K562 (cell line): ENCODE measurements around the gene OSCP1. TPM values are rescaled to one million over a fixed set of nuclear protein-coding genes. Genes with fewer than 3 reads are reported as not detected.

Source experiments
- HNRNPL ChIP-seq: fragments of 200-400 bp; formaldehyde crosslinking; IDR thresholded peaks from 2 replicates; pipeline ENCODE4 v1.6.1; 2017; ENCODE audit warnings: low read depth, mild to moderate bottlenecking, low read length
- KHSRP ChIP-seq: fragments of 450-650 bp; IDR thresholded peaks from 2 replicates; pipeline ENCODE4 v1.6.1; 2017
- MEF2D ChIP-seq: conservative IDR thresholded peaks from 2 replicates; pipeline ENCODE4 v1.6.1; 2016; ENCODE audit warnings: low read depth, missing genetic modification characterization, missing compliant biosample characterization
- TCF3 ChIP-seq: sonication (generic); formaldehyde crosslinking; IDR thresholded peaks from 2 replicates; pipeline ENCODE4 v1.4.0; 2020; ENCODE audit warnings: mild to moderate bottlenecking, missing genetic modification reagents
- THRAP3 ChIP-seq: fragments of 450-650 bp; IDR thresholded peaks from 2 replicates; pipeline ENCODE4 v1.6.1; 2016; ENCODE audit warnings: mild to moderate bottlenecking, inconsistent platforms, borderline replicate concordance
- TOE1 ChIP-seq, 2 experiments: fragments of 450-650 bp in 1 of 2; sonication (generic) in 1 of 2; formaldehyde crosslinking in 1 of 2; IDR thresholded peaks; 2 replicates each; pipeline versions ENCODE4 v1.7.1 to v1.8.0; 2016 to 2022; ENCODE audit warnings: borderline replicate concordance in 2 of 2, mild to moderate bottlenecking in 2 of 2, antibody characterized with exemption in 1 of 2, inconsistent platforms in 1 of 2, low read depth in 1 of 2, missing genetic modification reagents in 1 of 2, moderate library complexity in 1 of 2
- ZKSCAN3 ChIP-seq: fragments of 250-450 bp; sonication (Bioruptor Pico); IDR thresholded peaks from 2 replicates; pipeline ENCODE4 v1.4.0; 2020
- ZNF23 ChIP-seq: fragments of 250-450 bp; sonication (Bioruptor Pico); IDR thresholded peaks from 2 replicates; pipeline ENCODE4 v1.4.0; 2020; ENCODE audit warnings: mild to moderate bottlenecking
- ZNF24 ChIP-seq: fragments of 450-650 bp; IDR thresholded peaks from 2 replicates; pipeline ENCODE4 v1.6.1; 2016
- polyA plus RNA-seq, 8 experiments: library from polyadenylated mRNA; depleted of rRNA in 4 of 8; stranded (reverse) in 5 of 8; unstranded in 3 of 8; fragments of >200 nt; fragmentation: Nextera tagmentation in 2 of 8; fragmentation: Illumina TruSeq in 1 of 8; extraction: Ambion mirVana in 2 of 8; extraction: Trizol in 1 of 8; gene quantifications; 2 replicates each; pipeline versions ENCODE4 v1.2.1 to v1.2.3, GENCODE V29; 2011 to 2014; ENCODE audit warnings: inconsistent platforms in 1 of 8, missing spikeins in 1 of 8
- total RNA-seq, 7 experiments: library from RNA; depleted of rRNA in 6 of 7; stranded (reverse); fragments of >200 nt in 6 of 7; fragmentation: Illumina TruSeq in 2 of 7; extraction: Trizol in 2 of 7; gene quantifications; 2 replicates each; pipeline versions ENCODE4 v1.2.1 to v1.2.3, GENCODE V29; 2011 to 2021; ENCODE audit warnings: low replicate concordance in 1 of 7
- TF ChIP-seq, protein P1 (sequence below): sonication (generic); formaldehyde crosslinking; IDR thresholded peaks from 2 replicates; pipeline ENCODE4 v1.8.1; 2023; ENCODE audit warnings: missing genetic modification reagents, mild to moderate bottlenecking, borderline replicate concordance
- TF ChIP-seq, protein P2 (sequence below), 2 experiments: IDR thresholded peaks; 2 replicates each; pipeline ENCODE4 v1.6.1; 2011; ENCODE audit warnings: borderline replicate concordance in 1 of 2, control low read depth in 1 of 2, low read depth in 1 of 2, low read length in 1 of 2, mild to moderate bottlenecking in 1 of 2, mixed read lengths in 1 of 2, moderate library complexity in 1 of 2; ENCODE audit not compliant: insufficient read depth in 1 of 2, insufficient read length in 1 of 2, poor library complexity in 1 of 2, severe bottlenecking in 1 of 2; ENCODE audit errors: extremely low read depth in 1 of 2
- TF ChIP-seq, protein P3 (sequence below), 2 experiments: fragments of 450-650 bp in 1 of 2; IDR thresholded peaks; 2 replicates each; pipeline ENCODE4 v1.6.1; 2011 to 2017; ENCODE audit warnings: low read depth in 2 of 2, antibody characterized with exemption in 1 of 2, borderline replicate concordance in 1 of 2, low read length in 1 of 2, mild to moderate bottlenecking in 1 of 2, mixed read lengths in 1 of 2; ENCODE audit not compliant: control insufficient read depth in 1 of 2
- TF ChIP-seq, protein P4 (sequence below): fragments of 250-450 bp; sonication (Bioruptor Pico); IDR thresholded peaks from 2 replicates; pipeline ENCODE4 v1.5.0; 2021; ENCODE audit warnings: mild to moderate bottlenecking, borderline replicate concordance

Gene OSCP1
- total and polyA plus RNA-seq, 9 of the 15 experiments (the other 6 are each of a cell fraction or from before 2014, with no cell fraction given): 0.15 to 0.40 (median 0.33) TPM; not detected in 5

DNA sequence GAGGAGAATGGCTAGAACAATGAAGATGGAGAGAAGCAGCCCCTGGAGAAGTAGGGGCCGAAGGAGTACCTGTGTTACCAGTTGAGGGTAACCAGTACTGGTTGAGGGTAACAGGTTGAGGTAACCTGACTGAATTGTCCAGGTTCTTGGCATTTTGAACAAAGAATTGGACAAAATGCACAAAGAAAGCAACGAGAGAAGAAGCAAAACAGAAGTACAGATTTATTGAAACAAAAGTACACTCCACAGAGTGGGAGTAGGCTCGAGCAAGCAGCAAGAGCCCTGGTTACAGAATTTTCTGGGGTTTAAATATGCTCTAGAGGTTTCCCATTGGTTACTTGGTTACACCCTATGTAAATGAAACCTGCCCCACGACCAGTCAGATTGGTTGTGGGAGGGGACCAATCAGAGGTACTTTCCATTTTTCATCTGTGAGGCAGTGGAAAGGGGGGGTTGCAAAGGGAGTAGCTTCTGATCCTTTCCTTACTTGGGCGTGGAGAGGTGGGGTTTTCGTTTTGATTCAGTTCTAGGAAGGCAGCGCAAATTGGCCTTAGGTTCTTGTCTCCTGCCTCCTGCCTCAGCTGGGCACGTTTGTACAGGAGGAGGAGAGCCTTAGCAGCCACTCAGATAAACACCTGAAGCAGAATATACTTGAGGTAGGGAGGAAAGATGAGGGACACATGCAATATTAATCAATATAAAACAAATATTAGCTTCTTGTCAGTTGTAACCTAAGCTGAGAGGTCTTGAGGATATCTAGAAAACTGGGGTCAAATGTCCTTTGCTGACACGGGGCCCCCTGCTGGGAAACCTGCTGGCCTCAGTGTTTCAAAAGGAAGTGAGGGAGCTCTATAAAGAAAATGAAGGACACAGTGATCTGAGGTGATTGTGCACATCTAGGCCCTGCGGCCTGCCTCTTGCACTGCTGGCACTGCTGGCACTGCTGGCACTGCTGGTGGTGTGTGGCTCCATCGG lies 38.3 kb downstream of the OSCP1 start (continued):
- TF ChIP-seq, protein P1, sequence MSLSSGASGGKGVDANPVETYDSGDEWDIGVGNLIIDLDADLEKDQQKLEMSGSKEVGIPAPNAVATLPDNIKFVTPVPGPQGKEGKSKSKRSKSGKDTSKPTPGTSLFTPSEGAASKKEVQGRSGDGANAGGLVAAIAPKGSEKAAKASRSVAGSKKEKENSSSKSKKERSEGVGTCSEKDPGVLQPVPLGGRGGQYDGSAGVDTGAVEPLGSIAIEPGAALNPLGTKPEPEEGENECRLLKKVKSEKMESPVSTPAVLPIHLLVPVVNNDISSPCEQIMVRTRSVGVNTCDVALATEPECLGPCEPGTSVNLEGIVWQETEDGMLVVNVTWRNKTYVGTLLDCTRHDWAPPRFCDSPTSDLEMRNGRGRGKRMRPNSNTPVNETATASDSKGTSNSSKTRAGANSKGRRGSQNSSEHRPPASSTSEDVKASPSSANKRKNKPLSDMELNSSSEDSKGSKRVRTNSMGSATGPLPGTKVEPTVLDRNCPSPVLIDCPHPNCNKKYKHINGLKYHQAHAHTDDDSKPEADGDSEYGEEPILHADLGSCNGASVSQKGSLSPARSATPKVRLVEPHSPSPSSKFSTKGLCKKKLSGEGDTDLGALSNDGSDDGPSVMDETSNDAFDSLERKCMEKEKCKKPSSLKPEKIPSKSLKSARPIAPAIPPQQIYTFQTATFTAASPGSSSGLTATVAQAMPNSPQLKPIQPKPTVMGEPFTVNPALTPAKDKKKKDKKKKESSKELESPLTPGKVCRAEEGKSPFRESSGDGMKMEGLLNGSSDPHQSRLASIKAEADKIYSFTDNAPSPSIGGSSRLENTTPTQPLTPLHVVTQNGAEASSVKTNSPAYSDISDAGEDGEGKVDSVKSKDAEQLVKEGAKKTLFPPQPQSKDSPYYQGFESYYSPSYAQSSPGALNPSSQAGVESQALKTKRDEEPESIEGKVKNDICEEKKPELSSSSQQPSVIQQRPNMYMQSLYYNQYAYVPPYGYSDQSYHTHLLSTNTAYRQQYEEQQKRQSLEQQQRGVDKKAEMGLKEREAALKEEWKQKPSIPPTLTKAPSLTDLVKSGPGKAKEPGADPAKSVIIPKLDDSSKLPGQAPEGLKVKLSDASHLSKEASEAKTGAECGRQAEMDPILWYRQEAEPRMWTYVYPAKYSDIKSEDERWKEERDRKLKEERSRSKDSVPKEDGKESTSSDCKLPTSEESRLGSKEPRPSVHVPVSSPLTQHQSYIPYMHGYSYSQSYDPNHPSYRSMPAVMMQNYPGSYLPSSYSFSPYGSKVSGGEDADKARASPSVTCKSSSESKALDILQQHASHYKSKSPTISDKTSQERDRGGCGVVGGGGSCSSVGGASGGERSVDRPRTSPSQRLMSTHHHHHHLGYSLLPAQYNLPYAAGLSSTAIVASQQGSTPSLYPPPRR: no peak
- no peak for TF ChIP-seq MEF2D (tag)
- TF ChIP-seq, protein P2, sequence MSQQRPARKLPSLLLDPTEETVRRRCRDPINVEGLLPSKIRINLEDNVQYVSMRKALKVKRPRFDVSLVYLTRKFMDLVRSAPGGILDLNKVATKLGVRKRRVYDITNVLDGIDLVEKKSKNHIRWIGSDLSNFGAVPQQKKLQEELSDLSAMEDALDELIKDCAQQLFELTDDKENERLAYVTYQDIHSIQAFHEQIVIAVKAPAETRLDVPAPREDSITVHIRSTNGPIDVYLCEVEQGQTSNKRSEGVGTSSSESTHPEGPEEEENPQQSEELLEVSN (IDR thresholded peaks at IDR 0.05; ENCODE audit: borderline replicate concordance in 1 of 2, extremely low read depth in 1 of 2, insufficient read depth in 1 of 2, insufficient read length in 1 of 2, low read depth in 1 of 2, low read length in 1 of 2, poor library complexity in 1 of 2, severe bottlenecking in 1 of 2): no peak
- TF ChIP-seq TOE1 (IDR thresholded peaks at IDR 0.05; ENCODE audit: borderline replicate concordance): no peak
- no peak for TF ChIP-seq TOE1 (CRISPR knock-in tag; IDR thresholded peaks at IDR 0.05; ENCODE audit: borderline replicate concordance, low read depth)
- TF ChIP-seq ZKSCAN3 (CRISPR knock-in tag): no peak
- TF ChIP-seq TCF3: no peak
- TF ChIP-seq, protein P3, sequence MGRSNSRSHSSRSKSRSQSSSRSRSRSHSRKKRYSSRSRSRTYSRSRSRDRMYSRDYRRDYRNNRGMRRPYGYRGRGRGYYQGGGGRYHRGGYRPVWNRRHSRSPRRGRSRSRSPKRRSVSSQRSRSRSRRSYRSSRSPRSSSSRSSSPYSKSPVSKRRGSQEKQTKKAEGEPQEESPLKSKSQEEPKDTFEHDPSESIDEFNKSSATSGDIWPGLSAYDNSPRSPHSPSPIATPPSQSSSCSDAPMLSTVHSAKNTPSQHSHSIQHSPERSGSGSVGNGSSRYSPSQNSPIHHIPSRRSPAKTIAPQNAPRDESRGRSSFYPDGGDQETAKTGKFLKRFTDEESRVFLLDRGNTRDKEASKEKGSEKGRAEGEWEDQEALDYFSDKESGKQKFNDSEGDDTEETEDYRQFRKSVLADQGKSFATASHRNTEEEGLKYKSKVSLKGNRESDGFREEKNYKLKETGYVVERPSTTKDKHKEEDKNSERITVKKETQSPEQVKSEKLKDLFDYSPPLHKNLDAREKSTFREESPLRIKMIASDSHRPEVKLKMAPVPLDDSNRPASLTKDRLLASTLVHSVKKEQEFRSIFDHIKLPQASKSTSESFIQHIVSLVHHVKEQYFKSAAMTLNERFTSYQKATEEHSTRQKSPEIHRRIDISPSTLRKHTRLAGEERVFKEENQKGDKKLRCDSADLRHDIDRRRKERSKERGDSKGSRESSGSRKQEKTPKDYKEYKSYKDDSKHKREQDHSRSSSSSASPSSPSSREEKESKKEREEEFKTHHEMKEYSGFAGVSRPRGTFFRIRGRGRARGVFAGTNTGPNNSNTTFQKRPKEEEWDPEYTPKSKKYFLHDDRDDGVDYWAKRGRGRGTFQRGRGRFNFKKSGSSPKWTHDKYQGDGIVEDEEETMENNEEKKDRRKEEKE (IDR thresholded peaks at IDR 0.05; ENCODE audit: borderline replicate concordance in 1 of 2, control insufficient read depth in 1 of 2, low read depth in 2 of 2, low read length in 1 of 2): no peak
- no peak for TF ChIP-seq KHSRP
- no peak for TF ChIP-seq HNRNPL
- TF ChIP-seq, protein P4, sequence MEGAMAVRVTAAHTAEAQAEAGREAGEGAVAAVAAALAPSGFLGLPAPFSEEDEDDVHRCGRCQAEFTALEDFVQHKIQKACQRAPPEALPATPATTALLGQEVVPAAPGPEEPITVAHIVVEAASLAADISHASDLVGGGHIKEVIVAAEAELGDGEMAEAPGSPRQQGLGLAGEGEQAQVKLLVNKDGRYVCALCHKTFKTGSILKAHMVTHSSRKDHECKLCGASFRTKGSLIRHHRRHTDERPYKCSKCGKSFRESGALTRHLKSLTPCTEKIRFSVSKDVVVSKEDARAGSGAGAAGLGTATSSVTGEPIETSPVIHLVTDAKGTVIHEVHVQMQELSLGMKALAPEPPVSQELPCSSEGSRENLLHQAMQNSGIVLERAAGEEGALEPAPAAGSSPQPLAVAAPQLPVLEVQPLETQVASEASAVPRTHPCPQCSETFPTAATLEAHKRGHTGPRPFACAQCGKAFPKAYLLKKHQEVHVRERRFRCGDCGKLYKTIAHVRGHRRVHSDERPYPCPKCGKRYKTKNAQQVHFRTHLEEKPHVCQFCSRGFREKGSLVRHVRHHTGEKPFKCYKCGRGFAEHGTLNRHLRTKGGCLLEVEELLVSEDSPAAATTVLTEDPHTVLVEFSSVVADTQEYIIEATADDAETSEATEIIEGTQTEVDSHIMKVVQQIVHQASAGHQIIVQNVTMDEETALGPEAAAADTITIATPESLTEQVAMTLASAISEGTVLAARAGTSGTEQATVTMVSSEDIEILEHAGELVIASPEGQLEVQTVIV (CRISPR knock-in tag): no peak
- no peak for TF ChIP-seq ZNF24
- no peak for TF ChIP-seq THRAP3
- TF ChIP-seq ZNF23: no peak
